Muscle layer of colon (tissue), 2 donors: ENCODE data around the gene CDK4.

Experiments
- H3K27ac ChIP-seq: one replicate; pipeline ENCODE4 v1.7.0; 2013; ENCODE audit warnings: low read depth, mild to moderate bottlenecking, low read length, moderate library complexity
- H3K27me3 ChIP-seq, 2 donors: one replicate each; pipeline ENCODE4 v1.7.0; 2013; ENCODE audit warnings: low read length in 2 of 2, mild to moderate bottlenecking in 2 of 2; ENCODE audit not compliant: insufficient read depth in 2 of 2, control insufficient read depth in 1 of 2
- H3K36me3 ChIP-seq: one replicate; pipeline ENCODE4 v1.7.0; 2013; ENCODE audit warnings: mild to moderate bottlenecking, low read length; ENCODE audit not compliant: insufficient read depth
- H3K4me1 ChIP-seq: one replicate; pipeline ENCODE4 v1.7.0; 2013; ENCODE audit warnings: mild to moderate bottlenecking, low read length; ENCODE audit not compliant: insufficient read depth
- H3K4me3 ChIP-seq, 2 donors: one replicate each; pipeline ENCODE4 v1.7.0; 2013; ENCODE audit warnings: low read length in 2 of 2, low read depth in 1 of 2, mild to moderate bottlenecking in 1 of 2, moderate library complexity in 1 of 2
- H3K9ac ChIP-seq: one replicate; pipeline ENCODE4 v1.7.0; 2013; ENCODE audit warnings: low read length
- H3K9me3 ChIP-seq: one replicate; pipeline ENCODE4 v1.7.0; 2013; ENCODE audit warnings: mild to moderate bottlenecking, low read length
- donor health status: abdominal sarcoma.
- donor health status: Adenocarcinoma of cecum.

CDK4 gene

GRCh38 chr12:57771236-57771872 lies 19.2 kb upstream of the CDK4 start:
- peaks cover 13% of the 10 kb centered on the region for H3K4me1 ChIP-seq
- H3K9me3 ChIP-seq, result no peaks in the 10 kb centered on the region
- H3K4me3 ChIP-seq, result peak overlapping the region; percentile 72 to 82
- H3K27me3 ChIP-seq, result peaks cover 0 to under 1% of the 10 kb centered on the region in 2 donors
- H3K9ac ChIP-seq, result peak overlapping the region; percentile 8
- peaks cover 9% of the 10 kb centered on the region for H3K36me3 ChIP-seq
- H3K27ac ChIP-seq, result peak overlapping the region; percentile 95

GRCh38 chr12:57770734-57771133 lies 18.6 kb upstream of the CDK4 start:
- H3K4me3 ChIP-seq, result no peak overlapping the region
- H3K27ac ChIP-seq, result no peak overlapping the region
- no peaks in the 10 kb centered on the region for H3K9me3 ChIP-seq
- H3K27me3 ChIP-seq, result peaks cover 4 to 6% of the 10 kb centered on the region in 2 donors
- H3K36me3 ChIP-seq, result peaks cover 5% of the 10 kb centered on the region
- peaks cover 19% of the 10 kb centered on the region for H3K4me1 ChIP-seq
- no peak overlapping the region for H3K9ac ChIP-seq

GRCh38 chr12:57769594-57769993 lies 17.5 kb upstream of the CDK4 start:
- H3K9me3 ChIP-seq, result no peaks in the 10 kb centered on the region
- peaks cover 31% of the 10 kb centered on the region for H3K4me1 ChIP-seq

GRCh38 chr12:57767876-57768275 lies 15.8 kb upstream of the CDK4 start:
- Histone ChIP-seq H3K27ac (no peak overlapping the region), H3K4me1 (peaks cover 29% of the 10 kb centered on the region), H3K9me3 (no peaks in the 10 kb centered on the region), H3K9ac (no peak overlapping the region), H3K27me3 (peaks cover 33 to 34% of the 10 kb centered on the region in 2 donors), H3K36me3 (peaks cover 5% of the 10 kb centered on the region), H3K4me3 (no peak overlapping the region)

More at GRCh38 chr12:57769594-57769993, 17.5 kb upstream of the CDK4 start:
- H3K27me3 ChIP-seq, result peaks cover 16 to 17% of the 10 kb centered on the region in 2 donors
- H3K4me3 ChIP-seq, result no peak overlapping the region
- no peak overlapping the region for H3K27ac ChIP-seq
- peaks cover 5% of the 10 kb centered on the region for H3K36me3 ChIP-seq
- H3K9ac ChIP-seq, result no peak overlapping the region

GRCh38 chr12:57767305-57767698 lies 15.2 kb upstream of the CDK4 start:
- peaks cover 29% of the 10 kb centered on the region for H3K4me1 ChIP-seq

GRCh38 chr12:57766464-57767304 lies 14.6 kb upstream of the CDK4 start, which contains the start of gene CYP27B1:
Gene CYP27B1 (minus strand): TSS chr12:57767078. CDS start chr12:57767041, 37 bp downstream.
- Histone ChIP-seq H3K27me3 (peaks cover 40% of the 10 kb centered on the region in 2 donors), H3K36me3 (peaks cover 5% of the 10 kb centered on the region), H3K9me3 (no peaks in the 10 kb centered on the region), H3K27ac (no peak within 1 kb of the TSS), H3K4me3 (peak within 1 kb of the TSS; percentile 15 to 43), H3K4me1 (peaks cover 29% of the 10 kb centered on the region), H3K9ac (no peak within 1 kb of the TSS)

More at GRCh38 chr12:57767305-57767698, 15.2 kb upstream of the CDK4 start:
- Histone ChIP-seq H3K4me3 (no peak overlapping the region), H3K9me3 (no peaks in the 10 kb centered on the region), H3K9ac (no peak overlapping the region), H3K36me3 (peaks cover 5% of the 10 kb centered on the region), H3K27ac (no peak overlapping the region), H3K27me3 (peaks cover 38 to 39% of the 10 kb centered on the region in 2 donors)

GRCh38 chr12:57765698-57766463 lies 13.8 kb upstream of the CDK4 start:
- peak overlapping the region; percentile 15 to 46 for H3K4me3 ChIP-seq
- no peak overlapping the region for H3K9ac ChIP-seq
- peaks cover 40 to 48% of the 10 kb centered on the region in 2 donors for H3K27me3 ChIP-seq
- H3K9me3 ChIP-seq, result no peaks in the 10 kb centered on the region
- H3K27ac ChIP-seq, result no peak overlapping the region
- H3K4me1 ChIP-seq, result peaks cover 29% of the 10 kb centered on the region
- H3K36me3 ChIP-seq, result peaks cover 5% of the 10 kb centered on the region

GRCh38 chr12:57765003-57765697 lies 13.0 kb upstream of the CDK4 start:
- Histone ChIP-seq H3K4me3 (peak overlapping the region; percentile 1 to 46), H3K27ac (no peak overlapping the region), H3K27me3 (peaks cover 40 to 52% of the 10 kb centered on the region in 2 donors), H3K36me3 (peaks cover 5% of the 10 kb centered on the region), H3K4me1 (peaks cover 29% of the 10 kb centered on the region), H3K9ac (no peak overlapping the region), H3K9me3 (no peaks in the 10 kb centered on the region)

GRCh38 chr12:57764662-57765002 lies 12.5 kb upstream of the CDK4 start:
- H3K36me3 ChIP-seq, result peaks cover 5% of the 10 kb centered on the region
- H3K9me3 ChIP-seq, result no peaks in the 10 kb centered on the region
- H3K27ac ChIP-seq, result no peak overlapping the region
- H3K9ac ChIP-seq, result no peak overlapping the region
- peaks cover 40 to 52% of the 10 kb centered on the region in 2 donors for H3K27me3 ChIP-seq
- H3K4me1 ChIP-seq, result peaks cover 29% of the 10 kb centered on the region
- peak overlapping the region in 1 of 2 donors; percentile 46 for H3K4me3 ChIP-seq

- peaks cover 40 to 52% of the 10 kb centered on the region in 2 donors for H3K27me3 ChIP-seq
- peaks cover 7% of the 10 kb centered on the region for H3K36me3 ChIP-seq
- no peak overlapping the region for H3K27ac ChIP-seq
- peaks cover 29% of the 10 kb centered on the region for H3K4me1 ChIP-seq
- no peak overlapping the region for H3K9ac ChIP-seq
- H3K9me3 ChIP-seq, result no peaks in the 10 kb centered on the region
- no peak overlapping the region for H3K4me3 ChIP-seq
Observed at GRCh38 chr12:57763881-57764661, 12.0 kb upstream of the CDK4 start.
